Neural progenitor cell (in vitro differentiated cells): ENCODE data around the gene OR6A2.

Experiments used
- CTCF ChIP-seq: fragments of 200-600 bp; sonication (generic); IDR thresholded peaks from 2 replicates; pipeline ENCODE4 v1.5.1; 2017; ENCODE audit warnings: antibody characterized with exemption, mild to moderate bottlenecking
- EZH2 ChIP-seq: fragments of 200-600 bp; sonication (generic); IDR thresholded peaks from 2 replicates; pipeline ENCODE4 v1.6.1; 2017; ENCODE audit warnings: antibody characterized with exemption, mild to moderate bottlenecking, moderate library complexity

DNA sequence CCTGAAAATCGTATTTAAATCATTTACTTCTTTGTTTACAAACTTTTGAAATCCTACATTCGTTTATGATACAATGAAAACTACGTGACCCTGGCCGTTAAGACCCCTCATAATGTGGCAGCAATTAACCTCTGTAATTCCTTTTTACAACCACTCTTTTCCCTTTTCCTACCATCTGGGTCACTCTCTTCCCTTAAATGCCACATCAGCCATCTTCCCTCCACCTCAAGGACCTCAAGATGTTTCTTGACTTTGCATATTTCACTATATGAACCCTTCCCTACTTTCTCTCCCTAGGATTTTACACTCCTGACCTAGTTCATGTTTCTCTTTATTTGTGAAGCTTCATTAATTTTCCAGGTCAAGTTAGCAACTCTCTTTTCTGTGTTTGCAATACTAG, 54.5 kb downstream of the OR6A2 start:
- TF ChIP-seq EZH2 (no peak), CTCF (no peak)
